ENCODE data around the gene MACROD2.

The MACROD2 gene

GRCh38 chr20:14491436-14491835 lies 496.1 kb downstream of the MACROD2 start:
- DNase-seq (ENCODE audit: low read depth): no peak
- no peak overlapping the region for H3K4me3 ChIP-seq (ENCODE audit: low read length)
- TF ChIP-seq CTCF (conservative IDR thresholded peaks at IDR 0.05; ENCODE audit: low read length): no peak

- no peak for TF ChIP-seq CTCF (conservative IDR thresholded peaks at IDR 0.05; ENCODE audit: low read length)
- no peak overlapping the region for H3K4me3 ChIP-seq (ENCODE audit: low read length)
- no peak for DNase-seq (ENCODE audit: low read depth)
Observed at GRCh38 chr20:14493408-14493807, 498.1 kb downstream of the MACROD2 start.

- no peak for DNase-seq (ENCODE audit: low read depth)
- H3K4me3 ChIP-seq (ENCODE audit: low read length): no peak overlapping the region
- TF ChIP-seq CTCF (conservative IDR thresholded peaks at IDR 0.05; ENCODE audit: low read length): no peak
Observed at GRCh38 chr20:14494355-14494754, 499.0 kb downstream of the MACROD2 start.

GRCh38 chr20:14495066-14495465 lies 499.8 kb downstream of the MACROD2 start:
- H3K4me3 ChIP-seq (ENCODE audit: low read length): no peak overlapping the region
- no peak for TF ChIP-seq CTCF (conservative IDR thresholded peaks at IDR 0.05; ENCODE audit: low read length)
- no peak for DNase-seq (ENCODE audit: low read depth)

- H3K4me3 ChIP-seq (ENCODE audit: low read length): no peak overlapping the region
- DNase-seq (ENCODE audit: low read depth): no peak
- TF ChIP-seq CTCF (conservative IDR thresholded peaks at IDR 0.05; ENCODE audit: low read length): no peak
Observed at GRCh38 chr20:14497004-14497403, 501.7 kb downstream of the MACROD2 start.

GRCh38 chr20:14498772-14499171 lies 503.5 kb downstream of the MACROD2 start:
- no peak overlapping the region for H3K4me3 ChIP-seq (ENCODE audit: low read length)
- no peak for TF ChIP-seq CTCF (conservative IDR thresholded peaks at IDR 0.05; ENCODE audit: low read length)
- DNase-seq (ENCODE audit: low read depth): no peak

- no peak overlapping the region for H3K4me3 ChIP-seq (ENCODE audit: low read length)
- no peak for DNase-seq (ENCODE audit: low read depth)
- TF ChIP-seq CTCF (conservative IDR thresholded peaks at IDR 0.05; ENCODE audit: low read length): no peak
Observed at GRCh38 chr20:14505476-14505875, 510.2 kb downstream of the MACROD2 start.
